ENCODE data around the gene EFCAB13.

The EFCAB13 gene

DNA sequence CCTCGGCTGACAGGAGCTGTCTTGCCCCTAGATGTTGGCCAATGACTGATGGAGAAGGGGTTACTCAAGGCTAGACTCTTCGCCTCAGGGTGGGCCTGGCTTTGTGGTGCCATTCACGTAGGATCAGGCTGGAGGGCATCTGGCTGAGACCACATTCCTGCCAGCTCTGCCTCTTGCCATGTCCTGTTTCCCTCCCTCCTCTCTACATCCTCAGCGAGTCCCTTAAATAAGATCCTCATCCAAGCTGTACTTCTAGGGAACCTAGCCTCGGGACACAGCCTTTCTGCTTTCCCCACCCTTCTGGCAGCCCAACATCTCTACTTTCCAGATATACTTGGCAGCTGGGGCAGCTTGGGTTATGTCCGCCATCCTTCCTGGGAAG, 27.9 kb upstream of the EFCAB13 start:
- Histone ChIP-seq H3K27ac (ENCODE audit: low read length) (no peak overlapping the region), H2AFZ (ENCODE audit: low read length) (no peak overlapping the region), H3K4me1 (ENCODE audit: low read length) (no peaks in the 10 kb centered on the region), H3K9me3 (replicated peaks; ENCODE audit: insufficient read depth, low read length) (no peaks in the 10 kb centered on the region), H3K9me2 (replicated peaks; ENCODE audit: insufficient read depth, low read length) (no peaks in the 10 kb centered on the region), H3K79me2 (ENCODE audit: low read length) (no peaks in the 10 kb centered on the region), H4K20me1 (ENCODE audit: insufficient read depth, low read length) (no peaks in the 10 kb centered on the region), H3K4me3 (ENCODE audit: low read length) (no peak overlapping the region), H3K9ac (ENCODE audit: low read length) (no peak overlapping the region), H3F3A (ENCODE audit: insufficient read depth, low read length) (no peaks in the 10 kb centered on the region), H3K27me3 (replicated peaks; ENCODE audit: insufficient read depth, low read length) (no peaks in the 10 kb centered on the region), H3K4me2 (ENCODE audit: low read depth, low read length) (no peak overlapping the region), H3K36me3 (replicated peaks; ENCODE audit: insufficient read depth, low read length) (no peaks in the 10 kb centered on the region)
- TF ChIP-seq EZH2phosphoT487 (IDR thresholded peaks at IDR 0.05; ENCODE audit: low read length), result no peak
- TF ChIP-seq CTCF (IDR thresholded peaks at IDR 0.05; ENCODE audit: low read length), result no peak
- TF ChIP-seq EZH2 (optimal IDR thresholded peaks at IDR 0.05; ENCODE audit: low read depth, low read length), result no peak
- DNase-seq, result no peak

GRCh38 chr17:47297661-47298400, 25.9 kb upstream of the EFCAB13 start:
- no peaks in the 10 kb centered on the region for H3F3A ChIP-seq (ENCODE audit: insufficient read depth, low read length)
- no peaks in the 10 kb centered on the region for H3K4me1 ChIP-seq (ENCODE audit: low read length)
- no peaks in the 10 kb centered on the region for H3K36me3 ChIP-seq (replicated peaks; ENCODE audit: insufficient read depth, low read length)
- no peak overlapping the region for H3K9ac ChIP-seq (ENCODE audit: low read length)
- H3K4me2 ChIP-seq (ENCODE audit: low read depth, low read length), result no peak overlapping the region
- TF ChIP-seq EZH2phosphoT487 (IDR thresholded peaks at IDR 0.05; ENCODE audit: low read length) (no peak), EZH2 (optimal IDR thresholded peaks at IDR 0.05; ENCODE audit: low read depth, low read length) (no peak), CTCF (IDR thresholded peaks at IDR 0.05; ENCODE audit: low read length) (no peak)
- DNase-seq, result no peak
- H3K79me2 ChIP-seq (ENCODE audit: low read length), result no peaks in the 10 kb centered on the region
- no peak overlapping the region for H3K27ac ChIP-seq (ENCODE audit: low read length)
- no peak overlapping the region for H3K4me3 ChIP-seq (ENCODE audit: low read length)
- H3K9me2 ChIP-seq (replicated peaks; ENCODE audit: insufficient read depth, low read length), result no peaks in the 10 kb centered on the region
- H3K27me3 ChIP-seq (replicated peaks; ENCODE audit: insufficient read depth, low read length), result no peaks in the 10 kb centered on the region
- no peaks in the 10 kb centered on the region for H3K9me3 ChIP-seq (replicated peaks; ENCODE audit: insufficient read depth, low read length)
- no peak overlapping the region for H2AFZ ChIP-seq (ENCODE audit: low read length)
- H4K20me1 ChIP-seq (ENCODE audit: insufficient read depth, low read length), result no peaks in the 10 kb centered on the region

DNA sequence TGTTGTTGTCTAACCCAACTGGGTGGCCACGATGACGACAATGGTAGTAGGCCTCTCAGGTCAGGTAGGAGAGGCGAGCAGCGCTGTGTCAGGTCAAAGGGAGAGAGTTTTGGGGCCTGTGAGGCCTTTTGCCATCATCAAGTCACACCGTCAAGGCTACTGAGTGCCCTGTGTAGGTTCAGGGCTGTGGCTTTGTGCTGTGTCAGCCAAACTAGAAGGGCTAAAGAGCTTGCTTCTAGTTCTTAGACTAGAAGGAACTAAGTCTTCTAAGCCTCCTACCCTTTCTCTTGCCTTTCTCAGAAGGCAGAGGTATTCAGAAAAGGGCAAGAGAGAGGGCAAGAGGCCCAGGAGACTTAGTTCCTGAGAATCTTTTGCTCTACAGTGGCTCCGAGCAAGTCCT, 25.0 kb upstream of the EFCAB13 start:
- Histone ChIP-seq H3K9me2 (replicated peaks; ENCODE audit: insufficient read depth, low read length) (no peaks in the 10 kb centered on the region), H4K20me1 (ENCODE audit: insufficient read depth, low read length) (no peaks in the 10 kb centered on the region), H3K36me3 (replicated peaks; ENCODE audit: insufficient read depth, low read length) (no peaks in the 10 kb centered on the region), H3K27me3 (replicated peaks; ENCODE audit: insufficient read depth, low read length) (no peaks in the 10 kb centered on the region), H3K4me1 (ENCODE audit: low read length) (no peaks in the 10 kb centered on the region), H3K9ac (ENCODE audit: low read length) (no peak overlapping the region), H3K9me3 (replicated peaks; ENCODE audit: insufficient read depth, low read length) (no peaks in the 10 kb centered on the region), H3K27ac (ENCODE audit: low read length) (no peak overlapping the region), H3F3A (ENCODE audit: insufficient read depth, low read length) (no peaks in the 10 kb centered on the region), H2AFZ (ENCODE audit: low read length) (no peak overlapping the region), H3K79me2 (ENCODE audit: low read length) (no peaks in the 10 kb centered on the region), H3K4me2 (ENCODE audit: low read depth, low read length) (no peak overlapping the region), H3K4me3 (ENCODE audit: low read length) (no peak overlapping the region)
- no peak for DNase-seq
- TF ChIP-seq EZH2phosphoT487 (IDR thresholded peaks at IDR 0.05; ENCODE audit: low read length) (no peak), EZH2 (optimal IDR thresholded peaks at IDR 0.05; ENCODE audit: low read depth, low read length) (no peak), CTCF (IDR thresholded peaks at IDR 0.05; ENCODE audit: low read length) (no peak)

Measured in MM.1S (cell line).